Activated naive CD8-positive, alpha-beta T cell treated with anti-CD3 and anti-CD28 coated beads, Interleukin-2, amount 50 U/mL, for 16 hours (primary cell): ENCODE measurements around the gene KIF12.

Experiments
- DNase-seq: peaks from one replicate; pipeline ENCODE4 v3.0.0-alpha.2; 2020; ENCODE audit warnings: low read depth, low spot score

The KIF12 gene

DNA sequence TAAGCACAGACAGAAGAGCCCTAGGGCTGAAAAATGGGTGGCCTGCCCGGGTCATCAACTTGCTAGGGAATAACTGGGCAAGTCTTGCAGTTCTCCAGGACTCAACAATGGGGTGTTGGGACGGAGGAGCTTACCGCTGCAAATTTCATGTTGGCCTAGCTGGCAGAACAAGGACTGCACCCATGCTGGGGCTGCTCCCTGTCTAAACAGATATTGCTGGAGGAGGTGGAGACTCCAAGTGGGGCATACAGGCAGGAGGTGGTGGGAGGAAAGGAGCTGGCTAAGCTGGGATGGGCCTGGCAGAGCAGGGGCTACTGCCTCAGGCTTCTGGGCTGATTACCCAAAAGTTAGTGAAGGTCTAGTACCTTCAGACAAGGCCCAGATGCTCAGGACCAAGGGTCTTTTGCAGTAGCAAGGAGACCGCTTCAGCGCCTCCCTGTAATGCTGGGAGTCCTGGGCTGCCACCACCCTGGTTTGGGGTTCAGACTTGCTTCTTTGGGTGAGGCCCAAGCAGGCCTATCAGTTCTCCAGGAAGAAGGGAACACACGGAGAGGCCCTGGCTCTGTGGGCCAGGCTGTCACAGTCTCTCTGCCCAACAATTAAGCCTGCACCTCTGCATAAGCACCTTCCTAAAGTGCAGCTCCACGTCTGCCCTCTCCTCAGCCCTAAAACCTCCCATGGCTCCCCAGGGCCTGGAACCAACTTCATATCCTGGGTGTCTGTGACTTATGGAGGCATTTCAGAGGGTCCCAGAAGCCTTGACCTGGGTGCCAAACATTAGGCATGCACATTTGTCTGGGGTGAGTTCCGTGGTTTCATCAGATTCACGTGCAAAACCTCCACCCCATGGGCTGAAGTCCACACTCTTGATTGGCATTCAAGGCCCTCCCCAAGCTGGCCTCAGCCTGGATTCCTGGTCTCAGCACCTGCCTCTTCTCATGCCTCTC is 24.2 kb upstream of the KIF12 start:
- no peak for DNase-seq

DNA sequence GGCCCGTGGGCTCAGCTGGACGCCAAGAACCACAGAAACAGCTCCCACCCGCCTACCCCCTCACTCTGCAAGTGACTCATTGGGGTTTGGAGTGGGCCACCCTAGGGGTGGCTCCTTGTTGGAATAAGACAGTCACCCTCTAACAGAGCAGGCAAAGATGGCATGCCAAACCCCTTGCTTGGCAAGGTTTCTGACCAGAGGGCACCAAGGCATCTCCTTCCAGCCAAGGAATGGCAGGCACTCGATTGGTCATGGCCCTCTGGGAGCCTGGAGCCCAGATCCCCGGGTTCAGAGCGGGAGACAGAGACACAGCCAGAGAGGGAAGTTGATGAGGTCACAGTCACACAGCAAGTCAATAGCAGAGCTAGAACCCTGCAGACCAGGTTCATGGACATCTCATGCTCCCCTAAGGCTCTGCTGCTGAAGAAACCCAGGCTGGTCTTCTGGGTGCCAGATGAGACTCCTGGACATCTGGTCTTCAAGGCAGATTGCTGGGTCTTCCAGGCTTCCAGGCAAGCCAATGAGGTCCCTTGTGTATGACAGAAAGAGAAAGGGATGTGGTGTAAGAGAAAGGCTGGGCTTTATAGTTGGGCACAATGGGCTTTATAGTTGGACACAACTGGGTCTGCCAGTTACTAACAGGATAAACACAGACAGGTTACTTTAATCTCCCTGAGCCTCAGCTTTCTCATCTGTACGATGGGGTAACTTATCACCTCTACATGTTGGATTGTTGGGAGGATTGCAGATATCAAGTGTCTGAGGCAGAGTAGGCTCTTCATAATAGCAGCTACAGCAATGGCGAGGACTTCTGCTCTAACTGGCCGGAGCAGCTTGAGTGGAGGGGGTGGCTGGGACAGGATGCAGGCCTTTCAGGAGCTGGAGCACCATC is 23.3 kb upstream of the KIF12 start:
- no peak for DNase-seq

DNA sequence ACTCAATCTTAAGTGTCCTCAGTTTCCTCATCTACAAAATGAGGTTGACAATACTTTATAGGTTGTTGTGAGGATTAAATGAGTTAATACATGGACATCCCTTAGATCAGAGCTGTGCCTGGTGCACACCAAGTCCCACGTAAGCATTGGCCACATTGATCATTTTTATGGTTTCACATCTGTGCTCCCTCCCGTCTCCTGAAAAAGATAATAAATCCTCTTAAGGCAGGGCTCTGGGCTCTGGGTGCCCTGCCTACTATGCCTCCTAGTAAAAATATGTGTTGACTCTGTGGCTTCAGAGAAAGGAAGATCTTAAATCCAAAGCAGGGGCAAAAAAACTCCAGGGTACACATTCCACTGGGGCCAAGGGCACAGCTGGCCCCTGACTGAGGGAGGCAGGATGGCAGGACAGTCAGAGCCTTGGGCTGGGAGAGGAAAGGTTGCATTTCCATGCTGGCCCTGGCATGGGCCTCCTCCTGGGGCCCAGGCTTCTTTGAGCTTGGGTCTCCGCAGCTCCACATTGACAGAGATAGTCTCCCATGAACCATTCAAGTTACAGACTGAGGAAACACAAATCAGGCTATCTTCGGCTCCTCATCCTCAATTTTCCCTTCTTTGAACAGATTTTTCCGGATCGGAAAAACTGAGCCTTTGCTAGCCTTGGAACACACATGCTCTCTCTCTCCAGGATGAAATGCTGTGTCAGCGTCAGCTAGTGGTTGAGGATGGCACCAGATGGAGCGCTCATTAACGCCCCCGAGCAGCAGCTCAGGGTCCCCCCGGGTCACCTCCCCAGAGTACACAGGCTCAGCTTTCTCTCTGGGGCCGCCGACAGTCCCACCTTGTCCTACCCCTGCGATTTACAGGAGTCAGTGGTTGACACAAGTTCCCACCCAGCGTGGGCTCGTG is 22.4 kb upstream of the KIF12 start:
- DNase-seq = no peak

DNA sequence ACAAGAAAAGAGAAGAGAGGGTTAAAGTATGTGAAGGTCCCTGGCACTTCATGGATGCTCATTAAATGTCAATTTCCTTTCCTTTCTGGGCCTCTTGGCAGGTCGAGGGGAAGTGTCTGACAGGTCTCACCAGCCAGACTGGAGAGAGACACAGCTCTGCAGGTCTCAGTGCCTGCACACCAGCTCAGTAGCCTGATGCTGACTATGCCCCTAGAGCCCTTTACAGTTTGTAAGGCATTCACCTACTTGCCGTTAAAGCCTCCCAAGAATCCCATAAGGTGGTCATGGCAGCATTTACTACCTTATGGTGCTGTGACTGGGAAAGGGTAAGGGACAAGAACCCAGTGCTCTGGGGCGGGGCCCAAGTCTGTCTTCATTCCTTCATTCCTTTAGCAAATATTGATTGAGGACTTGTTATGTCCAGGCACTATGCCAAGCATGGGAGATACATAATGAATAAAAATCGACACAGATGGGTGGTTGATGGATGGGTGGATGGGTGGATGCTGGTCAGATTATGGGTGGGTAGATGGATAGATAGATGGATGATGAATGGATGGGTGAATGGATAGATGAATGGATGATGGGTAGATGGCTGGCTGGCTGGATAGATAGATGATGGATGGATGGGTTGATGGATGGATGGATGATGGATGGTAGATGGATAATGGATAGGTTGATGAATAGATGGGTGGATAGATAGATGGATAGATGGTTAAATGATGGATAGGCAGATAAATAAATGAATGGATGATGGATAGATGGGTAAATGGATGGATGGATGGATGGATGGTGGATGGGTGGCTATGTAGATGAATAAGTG is 21.3 kb upstream of the KIF12 start:
- DNase-seq = no peak

DNA sequence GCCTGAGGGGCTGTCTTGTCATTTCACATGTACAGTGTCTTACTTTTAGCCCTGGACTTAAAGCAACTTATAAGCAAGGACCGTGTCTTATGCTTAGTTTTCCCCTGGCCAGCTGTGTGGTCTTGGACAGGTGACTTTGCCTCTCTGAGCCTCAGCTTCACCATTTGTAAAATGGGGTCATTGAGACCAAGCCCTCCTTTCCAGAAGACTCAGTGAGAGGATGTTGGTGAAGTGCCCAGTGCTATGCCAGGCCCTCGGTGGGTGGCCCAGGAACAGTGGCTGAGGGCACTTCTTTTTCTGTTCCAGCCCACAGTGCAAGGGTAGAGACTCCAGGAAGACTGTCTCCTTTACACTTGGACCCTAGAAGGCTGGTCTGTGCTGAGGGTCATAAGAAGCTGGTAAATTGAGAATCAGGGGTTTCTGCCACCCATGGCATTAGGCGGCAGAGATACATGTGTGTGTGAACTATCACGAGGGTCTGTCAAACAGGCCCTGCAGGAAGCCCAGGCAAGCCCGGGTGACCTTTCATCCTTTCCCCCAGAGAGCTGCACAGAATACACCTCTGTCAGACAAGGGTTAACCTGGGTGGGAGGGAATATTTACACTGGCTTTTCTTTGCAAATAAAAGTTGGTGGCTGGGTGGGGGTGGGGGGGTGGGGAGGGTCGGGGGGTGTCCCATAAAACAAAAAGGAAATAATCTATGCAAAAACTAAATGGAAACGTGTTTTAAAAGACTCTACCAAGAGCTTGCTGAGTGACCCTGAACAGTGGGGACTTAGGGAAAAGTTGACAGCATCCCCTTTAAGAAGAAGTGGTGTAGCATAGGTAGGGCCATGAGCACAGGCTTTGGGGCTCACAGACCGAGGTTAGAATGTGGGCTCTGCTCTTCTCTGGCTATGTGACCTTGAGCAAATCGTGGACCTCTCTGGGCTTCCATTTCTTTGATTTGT is 20.4 kb upstream of the KIF12 start:
- no peak for DNase-seq

DNA sequence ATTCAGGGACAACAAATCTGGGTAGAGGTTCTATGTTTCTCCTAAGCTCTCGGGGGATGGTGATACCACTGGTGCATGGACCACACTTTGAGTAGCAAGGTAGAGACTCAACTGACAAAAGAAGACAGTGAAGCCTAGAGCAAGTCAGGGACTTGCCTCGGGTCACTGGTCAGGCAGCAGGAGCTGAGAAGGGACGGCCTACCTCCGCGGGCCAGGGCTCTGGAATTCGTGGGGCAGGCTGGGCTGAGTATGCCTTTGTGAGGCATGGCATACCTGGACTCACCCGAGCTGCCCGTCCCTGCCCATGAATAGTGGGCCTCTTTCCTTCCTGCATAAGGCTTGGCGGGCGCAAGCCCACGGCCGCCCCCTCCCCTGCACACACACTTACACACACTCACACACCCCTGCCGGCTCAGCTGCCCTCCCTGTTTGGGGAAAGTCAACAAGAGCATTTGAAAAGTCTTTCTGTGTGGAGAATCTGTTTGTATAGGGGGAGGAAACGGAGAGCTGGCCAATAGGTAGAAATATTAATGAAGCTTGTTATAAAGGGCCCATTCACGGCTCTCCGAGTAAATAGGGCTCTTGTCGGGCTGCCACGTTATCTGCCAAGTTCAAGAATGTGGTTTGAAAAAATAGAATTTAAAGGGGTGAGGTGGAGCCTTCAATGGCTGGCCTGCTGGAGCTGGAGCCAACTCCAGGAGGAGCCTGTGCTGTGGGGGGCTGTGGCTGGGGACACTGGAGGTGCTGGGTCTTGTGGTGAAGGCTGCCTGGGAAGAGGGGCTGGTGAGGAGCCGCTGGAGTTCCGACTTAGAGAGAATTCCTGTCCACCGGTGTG is 19.1 kb upstream of the KIF12 start:
- no peak for DNase-seq

DNA sequence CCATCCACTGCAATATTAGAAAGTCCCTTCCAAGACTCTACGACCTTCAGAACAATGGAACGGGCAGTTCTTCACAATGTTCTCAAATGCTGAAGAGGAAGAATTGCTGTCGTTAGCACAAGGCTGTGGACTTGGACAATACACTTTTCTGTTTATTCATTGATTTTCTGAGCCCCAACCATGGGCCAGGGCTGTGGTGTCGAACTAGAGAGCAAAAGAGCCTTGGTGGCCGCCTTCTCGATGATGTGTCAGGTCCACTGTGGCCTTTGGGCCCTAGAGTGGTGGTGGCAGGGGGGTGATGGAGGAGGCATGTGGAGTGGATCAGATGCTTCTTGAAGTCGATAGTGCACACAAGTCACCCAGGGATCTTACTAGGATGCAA is 18.5 kb upstream of the KIF12 start:
- no peak for DNase-seq

DNA sequence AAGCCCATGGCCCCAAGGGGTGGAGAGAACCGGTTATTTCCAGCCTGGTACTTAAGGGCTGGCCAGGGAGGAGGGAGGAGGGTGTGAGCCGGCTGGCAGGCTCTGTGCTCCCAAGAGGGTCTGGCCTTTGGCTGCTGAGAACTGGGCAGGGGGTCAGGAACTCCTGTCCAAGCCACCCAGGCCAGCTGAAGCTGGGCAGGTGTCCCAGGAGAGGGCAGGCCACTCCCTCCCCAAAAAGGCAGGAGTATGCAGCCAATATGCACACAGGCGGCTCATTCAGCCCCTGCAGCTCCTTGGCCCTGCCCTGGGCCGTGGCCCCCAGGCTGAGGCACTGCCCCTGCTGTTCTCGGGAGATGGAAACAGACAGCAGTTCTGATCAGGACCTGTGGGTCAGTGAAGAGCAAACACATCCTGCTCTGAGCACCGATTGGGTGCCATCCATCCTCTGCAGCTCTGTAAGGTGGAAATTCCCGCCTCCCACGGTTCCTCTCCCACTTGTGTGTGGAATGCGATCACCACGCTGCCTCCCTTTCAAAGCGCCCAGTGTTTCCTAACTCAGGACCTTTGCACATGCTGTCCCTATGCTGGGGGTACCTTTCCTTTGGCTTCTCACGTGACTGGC is 17.1 kb upstream of the KIF12 start:
- DNase-seq = no peak

DNA sequence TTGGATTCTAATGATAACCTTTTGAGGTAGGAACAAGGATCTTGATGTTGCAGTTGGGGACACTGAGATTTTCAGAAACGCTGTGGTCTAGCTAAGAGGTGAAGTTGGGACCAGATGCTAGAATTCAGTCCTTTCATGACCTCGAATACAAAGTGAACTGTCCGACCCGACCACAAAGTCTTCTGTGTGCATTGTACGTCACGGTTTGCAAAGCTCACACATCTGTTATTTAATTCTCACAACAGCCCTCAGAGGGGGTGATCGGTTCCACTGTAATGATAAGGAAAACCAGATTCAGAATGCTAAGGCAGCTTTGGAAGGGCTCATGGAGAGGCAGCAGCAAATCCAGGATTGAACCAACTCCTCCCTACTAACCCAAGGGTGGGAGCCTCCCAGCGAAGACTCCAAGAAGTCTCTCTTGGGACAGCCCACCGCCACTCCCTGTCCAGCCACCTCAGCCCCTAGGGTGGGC is 16.6 kb upstream of the KIF12 start:
- no peak for DNase-seq

DNA sequence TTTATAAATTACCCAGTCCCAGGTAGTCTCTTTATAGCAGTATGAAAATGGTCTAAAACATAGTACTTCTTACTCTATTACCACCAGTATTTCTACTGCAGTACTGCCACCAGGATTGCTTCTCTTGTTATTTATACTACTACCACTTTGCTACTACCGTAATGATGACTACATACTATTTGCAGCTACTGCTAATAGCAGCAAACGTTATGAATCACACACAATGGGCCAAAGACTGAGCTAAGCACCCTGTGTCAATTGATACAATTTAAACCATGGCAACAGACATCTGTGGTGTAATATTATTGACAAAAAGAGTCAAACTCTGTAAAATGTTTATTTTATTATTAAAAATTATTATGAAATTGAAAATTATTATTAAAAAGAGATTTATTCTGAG is 15.3 kb upstream of the KIF12 start:
- no peak for DNase-seq

DNA sequence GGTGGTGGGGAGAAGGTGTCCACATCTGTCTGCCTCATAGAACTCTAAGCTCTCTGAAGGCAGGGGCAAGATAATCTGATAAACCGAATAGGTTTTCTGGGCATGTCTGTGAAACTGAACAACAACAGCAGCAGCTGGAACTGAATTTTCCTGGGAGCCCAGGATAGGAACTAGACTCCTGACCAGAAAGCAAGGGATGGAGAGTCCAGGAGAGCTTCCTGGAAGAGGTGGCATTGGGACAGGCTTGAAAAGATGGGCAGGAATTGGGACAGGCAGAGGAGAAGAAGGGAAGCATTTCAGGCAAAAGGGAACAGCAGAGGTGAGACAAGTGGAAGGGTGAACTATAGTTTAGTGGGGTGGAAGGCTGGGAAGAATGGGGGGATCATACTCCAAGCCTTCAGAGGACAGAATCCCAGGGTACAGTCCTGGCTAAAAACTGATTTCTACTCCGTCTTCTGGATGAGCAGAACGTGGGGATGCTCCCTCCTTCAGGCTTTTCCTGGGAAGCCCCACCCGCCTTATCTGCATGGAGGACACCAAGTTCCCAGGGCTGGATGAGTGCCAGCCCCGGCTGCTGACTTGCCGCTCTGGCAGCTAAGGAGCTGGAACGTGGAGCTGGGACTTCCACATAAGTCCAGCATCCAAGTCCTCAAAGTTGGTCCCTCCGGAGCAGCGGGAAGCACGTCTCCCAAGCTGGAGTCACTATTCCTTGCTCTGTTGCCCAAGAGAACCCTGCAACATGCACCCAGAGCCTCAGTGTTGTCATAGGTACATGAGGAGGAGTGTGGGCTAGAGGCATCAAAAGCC is 13.9 kb upstream of the KIF12 start:
- DNase-seq = no peak

DNA sequence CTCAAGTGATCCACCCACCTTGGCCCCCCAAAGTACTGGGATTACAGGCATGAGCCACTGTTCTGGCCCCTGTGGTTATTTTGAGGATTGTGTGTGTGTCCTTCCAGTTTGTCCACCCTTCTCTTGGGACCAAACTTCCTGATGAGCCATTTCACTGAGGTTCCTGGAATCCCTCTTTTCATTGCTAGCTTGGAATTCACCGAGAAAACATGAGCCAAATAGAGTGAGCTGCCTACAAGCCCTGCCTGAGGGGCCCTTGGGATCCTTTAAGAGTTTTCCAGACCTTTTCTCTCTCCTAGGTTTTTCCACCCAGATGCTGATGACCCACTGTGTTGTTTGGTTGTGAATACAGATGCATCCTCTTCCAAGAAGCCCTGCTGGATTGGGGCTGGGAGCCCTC is 13.2 kb upstream of the KIF12 start:
- no peak for DNase-seq

DNA sequence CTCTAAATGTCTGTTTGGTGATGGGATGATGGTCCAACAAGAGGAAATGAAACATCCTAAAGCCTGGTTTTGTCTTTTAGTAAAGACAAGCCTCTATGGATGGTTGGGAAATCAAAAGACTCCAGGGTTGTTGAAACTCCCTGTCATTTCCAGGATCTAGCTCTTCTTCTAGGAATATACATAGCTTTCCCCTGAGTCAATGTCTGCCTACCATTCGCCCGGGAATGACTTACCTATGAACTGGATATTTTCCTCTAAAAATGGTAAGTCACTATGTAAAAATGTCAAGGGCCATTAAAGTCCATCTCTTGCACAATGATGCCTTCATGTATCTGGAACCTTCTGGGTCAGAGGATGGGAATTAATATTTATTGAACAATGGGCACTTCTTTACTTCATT is 11.1 kb upstream of the KIF12 start:
- no peak for DNase-seq

DNA sequence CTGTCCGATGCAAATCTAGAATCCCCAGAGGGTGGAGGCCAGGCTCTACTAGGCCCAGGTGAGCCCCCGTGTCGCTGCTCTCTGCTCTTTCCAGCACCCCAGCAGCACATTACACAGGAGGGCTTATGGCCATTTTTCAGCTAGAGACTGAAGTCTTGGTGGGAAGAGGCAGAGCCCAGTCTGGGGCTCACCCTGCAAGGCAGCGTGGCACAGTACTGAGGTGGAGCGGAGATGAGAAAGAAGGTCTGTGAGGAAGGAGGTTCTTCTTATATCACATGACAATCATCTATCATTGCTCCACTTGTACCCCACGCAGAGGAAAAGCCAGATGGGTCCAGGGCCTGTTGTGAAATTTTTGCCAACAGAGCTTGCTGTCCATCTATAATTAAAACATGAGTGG is 10.0 kb upstream of the KIF12 start:
- no peak for DNase-seq

DNA sequence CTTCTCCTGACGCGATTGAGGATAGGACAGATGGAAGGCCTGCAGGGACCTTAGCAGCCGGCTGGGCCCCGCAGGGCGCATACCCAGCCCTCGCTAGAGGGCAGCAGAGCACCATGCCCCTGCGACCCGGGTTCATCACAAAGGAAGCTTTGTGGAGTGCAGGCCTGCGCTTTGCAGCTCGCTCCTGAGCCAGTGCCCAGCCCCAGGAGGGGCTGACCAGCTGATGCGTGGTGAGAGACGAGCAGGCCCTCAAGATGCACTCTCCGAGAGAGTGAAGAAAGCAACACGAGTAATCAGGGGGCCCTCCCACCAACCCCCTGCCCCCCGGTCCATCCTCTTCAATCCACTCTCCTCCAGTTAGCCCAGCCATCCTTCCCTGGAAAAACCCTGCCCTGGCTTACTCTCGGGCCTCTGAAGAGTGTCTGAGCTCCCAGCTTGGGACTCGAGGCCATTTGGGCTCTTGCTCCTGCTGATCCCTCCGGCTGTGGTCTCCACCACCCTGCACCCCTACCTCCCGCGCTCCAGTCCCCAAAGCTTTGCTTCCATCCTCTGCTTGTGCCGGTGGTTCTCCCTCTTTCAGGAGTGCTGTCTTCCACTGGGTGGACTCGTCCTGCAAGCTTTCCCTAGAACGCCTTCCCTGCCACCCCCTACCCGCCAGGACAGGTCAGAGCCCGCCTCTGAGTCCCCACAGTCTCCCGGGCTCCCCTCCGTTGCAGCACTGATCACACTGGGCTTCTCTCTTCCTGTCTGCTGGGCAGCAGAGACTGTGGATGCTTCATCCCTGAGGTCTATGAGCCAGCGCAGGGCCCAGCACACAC is 9.1 kb upstream of the KIF12 start:
- no peak for DNase-seq

DNA sequence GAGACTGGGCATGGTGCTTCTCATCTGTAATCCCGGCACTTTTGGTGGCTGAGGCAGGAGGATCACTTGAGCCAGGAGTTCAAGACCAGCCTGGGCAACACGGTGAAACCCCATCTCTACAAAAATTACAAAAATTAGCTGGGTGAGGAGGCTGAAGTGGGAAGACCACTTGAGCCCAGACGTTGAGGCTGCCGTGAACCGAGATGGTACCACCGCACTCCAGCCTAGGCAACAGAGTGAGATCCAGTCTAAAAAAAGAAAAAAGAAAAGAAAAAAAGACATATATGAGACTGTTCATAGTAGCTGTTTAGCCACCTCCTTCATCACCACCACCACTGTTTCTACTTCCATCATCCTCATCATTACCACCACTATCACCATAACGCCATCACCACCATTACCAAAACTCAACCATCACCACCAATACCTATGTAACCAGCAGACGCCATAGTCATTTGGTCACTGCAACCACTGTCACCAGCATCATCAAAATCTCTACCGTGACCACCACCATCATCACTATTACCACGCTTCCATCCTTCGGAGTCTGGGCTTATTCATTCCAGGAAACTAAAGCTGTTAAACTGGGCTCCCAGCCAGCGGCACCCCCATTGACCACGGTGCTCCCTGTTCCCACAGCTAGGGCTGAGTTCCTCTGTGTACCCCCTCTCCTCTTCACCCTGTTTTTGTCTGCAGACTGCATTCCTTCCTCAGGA is 8.4 kb upstream of the KIF12 start:
- no peak for DNase-seq
